ENCODE data around the gene SDR39U1. TPM values are rescaled to one million over a fixed set of nuclear protein-coding genes. Genes with fewer than 3 reads are reported as not detected.

The SDR39U1 gene
- polyA plus RNA-seq, 1 donor from 2014 or later = 142 TPM

GRCh38 chr14:24437020-24437735, 5.4 kb downstream of the SDR39U1 start:
- Histone ChIP-seq H3F3A (ENCODE audit: insufficient read depth, low read length, poor library complexity, severe bottlenecking) (no peaks in the 10 kb centered on the region), H3K4me3 (ENCODE audit: low read length) (no peak overlapping the region), H3K27me3 (ENCODE audit: insufficient read depth, low read depth, low read length) (no peaks in the 10 kb centered on the region), H3K4me2 (ENCODE audit: low read length) (no peak overlapping the region), H2AFZ (ENCODE audit: low read depth, low read length) (no peak overlapping the region), H4K20me1 (ENCODE audit: insufficient read depth) (no peaks in the 10 kb centered on the region), H3K9ac (ENCODE audit: low read length) (no peak overlapping the region), H3K79me2 (replicated peaks; ENCODE audit: insufficient read depth, low read length) (peaks cover 6% of the 10 kb centered on the region), H3K9me2 (ENCODE audit: insufficient read depth, low read length) (no peaks in the 10 kb centered on the region), H3K27ac (ENCODE audit: low read length) (no peak overlapping the region), H3K36me3 (ENCODE audit: insufficient read depth, low read length) (peaks cover 5% of the 10 kb centered on the region), H3K9me3 (ENCODE audit: low read length) (no peaks in the 10 kb centered on the region)
- TF ChIP-seq CTCF (IDR thresholded peaks at IDR 0.05; ENCODE audit: poor library complexity, severe bottlenecking) = peak; percentile 57
- TF ChIP-seq SMC3 (conservative IDR thresholded peaks at IDR 0.05; ENCODE audit: poor library complexity) = peak; percentile 5
- no peak for TF ChIP-seq RAD21 (conservative IDR thresholded peaks at IDR 0.05)

DNA sequence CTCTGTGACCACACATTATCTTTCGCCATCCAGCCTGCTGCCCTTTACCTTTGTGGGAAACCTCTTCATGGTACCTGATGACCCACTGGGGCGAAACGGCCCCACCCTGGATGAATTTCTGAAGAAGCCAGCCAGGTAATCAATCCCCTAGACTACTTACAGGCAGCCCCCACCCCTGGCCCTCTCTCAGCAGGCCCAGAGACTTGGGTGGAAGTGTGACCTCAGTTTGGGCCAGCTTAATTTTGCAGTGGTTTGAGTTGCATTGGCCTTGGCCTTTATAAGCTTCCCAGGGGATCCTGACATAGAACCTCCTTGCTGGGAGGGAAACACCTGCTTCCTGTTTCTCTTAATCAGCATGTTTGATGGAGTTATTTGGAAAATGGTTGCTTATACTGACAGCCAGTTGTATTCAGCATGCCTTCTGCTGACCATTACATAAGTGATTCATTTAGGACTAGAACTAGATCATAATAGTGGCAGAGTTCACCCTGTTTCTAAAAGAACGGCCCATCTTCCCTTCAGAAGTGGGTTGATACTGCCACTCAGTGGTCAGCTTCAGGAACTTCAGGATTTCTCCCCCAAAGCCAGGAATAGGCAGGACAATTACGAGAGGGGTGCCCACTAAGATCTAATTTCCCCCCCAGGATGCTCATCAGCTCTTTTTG, 6.1 kb downstream of the SDR39U1 start:
- Histone ChIP-seq H3K79me2 (replicated peaks; ENCODE audit: insufficient read depth, low read length) (peaks cover 6% of the 10 kb centered on the region), H3K4me3 (ENCODE audit: low read length) (no peak overlapping the region), H3K9me3 (ENCODE audit: low read length) (no peaks in the 10 kb centered on the region), H3K9me2 (ENCODE audit: insufficient read depth, low read length) (no peaks in the 10 kb centered on the region), H3K27ac (ENCODE audit: low read length) (no peak overlapping the region), H4K20me1 (ENCODE audit: insufficient read depth) (no peaks in the 10 kb centered on the region), H2AFZ (ENCODE audit: low read depth, low read length) (no peak overlapping the region), H3K27me3 (ENCODE audit: insufficient read depth, low read depth, low read length) (no peaks in the 10 kb centered on the region), H3K4me2 (ENCODE audit: low read length) (no peak overlapping the region), H3K9ac (ENCODE audit: low read length) (no peak overlapping the region), H3K36me3 (ENCODE audit: insufficient read depth, low read length) (peaks cover 5% of the 10 kb centered on the region), H3F3A (ENCODE audit: insufficient read depth, low read length, poor library complexity, severe bottlenecking) (no peaks in the 10 kb centered on the region)
- no peak for TF ChIP-seq TAF1 (IDR thresholded peaks at IDR 0.05; ENCODE audit: low read depth)
- peak; percentile 88 for TF ChIP-seq SMC3 (conservative IDR thresholded peaks at IDR 0.05; ENCODE audit: poor library complexity)
- no peak for TF ChIP-seq POLR2AphosphoS5 (IDR thresholded peaks at IDR 0.05)
- peak; percentile 91 for TF ChIP-seq RAD21 (conservative IDR thresholded peaks at IDR 0.05)
- TF ChIP-seq CTCF (IDR thresholded peaks at IDR 0.05; ENCODE audit: poor library complexity, severe bottlenecking) = peak; percentile 95

DNA sequence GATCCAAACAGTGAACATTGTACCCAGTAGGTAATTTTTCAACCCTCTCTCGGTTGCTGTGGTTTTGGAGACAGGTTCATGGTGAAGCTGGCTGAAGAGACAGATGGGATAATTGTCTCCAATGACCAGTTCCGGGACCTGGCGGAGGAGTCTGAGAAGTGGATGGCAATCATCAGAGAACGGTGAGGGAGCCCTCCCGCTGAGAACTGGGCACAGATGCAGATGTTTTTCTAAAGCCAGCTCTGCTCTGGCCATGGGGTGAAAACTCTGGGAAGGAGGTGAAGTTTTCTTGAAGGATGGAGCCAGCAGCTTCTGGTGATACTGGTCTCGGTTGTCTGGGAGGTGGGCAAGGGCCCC, 6.6 kb downstream of the SDR39U1 start:
- Histone ChIP-seq H2AFZ (ENCODE audit: low read depth, low read length) (no peak overlapping the region), H3K27me3 (ENCODE audit: insufficient read depth, low read depth, low read length) (no peaks in the 10 kb centered on the region), H3K4me3 (ENCODE audit: low read length) (no peak overlapping the region), H3K9me2 (ENCODE audit: insufficient read depth, low read length) (no peaks in the 10 kb centered on the region), H3K27ac (ENCODE audit: low read length) (no peak overlapping the region), H3K79me2 (replicated peaks; ENCODE audit: insufficient read depth, low read length) (peaks cover 1% of the 10 kb centered on the region), H3K9me3 (ENCODE audit: low read length) (no peaks in the 10 kb centered on the region), H3K4me2 (ENCODE audit: low read length) (no peak overlapping the region), H3K9ac (ENCODE audit: low read length) (no peak overlapping the region), H4K20me1 (ENCODE audit: insufficient read depth) (no peaks in the 10 kb centered on the region), H3F3A (ENCODE audit: insufficient read depth, low read length, poor library complexity, severe bottlenecking) (no peaks in the 10 kb centered on the region), H3K36me3 (ENCODE audit: insufficient read depth, low read length) (peaks cover 5% of the 10 kb centered on the region)
- TF ChIP-seq SMC3 (conservative IDR thresholded peaks at IDR 0.05; ENCODE audit: poor library complexity) (no peak), CTCF (IDR thresholded peaks at IDR 0.05; ENCODE audit: poor library complexity, severe bottlenecking) (no peak), EP300 (conservative IDR thresholded peaks at IDR 0.05; ENCODE audit: poor library complexity, severe bottlenecking) (no peak), REST (IDR thresholded peaks at IDR 0.05; ENCODE audit: borderline replicate concordance) (no peak), EZH2 (IDR thresholded peaks at IDR 0.05; ENCODE audit: borderline replicate concordance, insufficient read depth, low read length, poor library complexity, severe bottlenecking) (no peak), POLR2AphosphoS5 (IDR thresholded peaks at IDR 0.05) (no peak), RAD21 (conservative IDR thresholded peaks at IDR 0.05) (no peak), TAF1 (IDR thresholded peaks at IDR 0.05; ENCODE audit: low read depth) (no peak), MXI1 (conservative IDR thresholded peaks at IDR 0.05; ENCODE audit: poor library complexity, severe bottlenecking) (no peak)

Data from neural cell (in vitro differentiated cells).